Measurements from ENCODE around the gene RABL6. TPM values are rescaled to one million over a fixed set of nuclear protein-coding genes. Genes with fewer than 3 reads are reported as not detected.
A peak's percentile ranks its signal among the peaks of the same experiment; 100 is the strongest.
"Not testable (repeated sequence)": the region's sequence is repeated elsewhere in the genome, so short reads cannot be mapped to it uniquely, and the experiment has no call there.

The RABL6 gene
- total RNA-seq, 2 donors from 2014 or later: 69.8 to 72.8 TPM

GRCh38 chr9:136865041-136865767 is 57.5 kb downstream of the RABL6 start:
- H3K9me3 ChIP-seq: no peaks in the 10 kb centered on the region
- 34 to 40% methylated on average over 11 of the region's 11 CpGs for WGBS, 2 donors
- intact Hi-C loops (cut with DNase I): no loop called here

GRCh38 chr9:136865768-136866103 is 58.0 kb downstream of the RABL6 start:
- Histone ChIP-seq H3K27ac (peak overlapping the region; percentile 94 to 96 (median 94)), H3K4me3 (peak overlapping the region; percentile 93 to 100), H3K9me3 (no peaks in the 10 kb centered on the region), H3K4me1 (peaks cover 47% of the 10 kb centered on the region), H3K27me3 (no peaks in the 10 kb centered on the region), H3K36me3 (replicated peaks in 1 of 2; ENCODE audit: insufficient read depth in 1 of 2, low read depth in 2 of 2) (peaks cover 15 to 21% of the 10 kb centered on the region in 2 donors)
- TF ChIP-seq CTCF (IDR thresholded peaks at IDR 0.05) (no peak), POLR2A (IDR thresholded peaks at IDR 0.05) (no peak)
- intact Hi-C loops (cut with DNase I): no loop called here
- peak; percentile 9 for ATAC-seq
- WGBS, 2 donors: 1 to 5% methylated on average over 4 to 11 of the region's 20 CpGs
- peak in 3 of 4 donors; percentile 53 to 62 (median 59) for DNase-seq

More at GRCh38 chr9:136865041-136865767, 57.5 kb downstream of the RABL6 start:
- DNase-seq: peak in 2 of 4 donors; percentile 12 to 15
- TF ChIP-seq POLR2A (IDR thresholded peaks at IDR 0.05) (no peak), CTCF (IDR thresholded peaks at IDR 0.05) (no peak)
- peaks cover 52% of the 10 kb centered on the region for H3K4me1 ChIP-seq
- peaks cover 15 to 21% of the 10 kb centered on the region in 2 donors for H3K36me3 ChIP-seq (replicated peaks in 1 of 2; ENCODE audit: insufficient read depth in 1 of 2, low read depth in 2 of 2)
- no peak for ATAC-seq
- H3K4me3 ChIP-seq: peak overlapping the region; percentile 93 to 100
- H3K27ac ChIP-seq: peak overlapping the region; percentile 94 to 96 (median 94)
- no peaks in the 10 kb centered on the region for H3K27me3 ChIP-seq

- Histone ChIP-seq H3K36me3 (replicated peaks in 1 of 2; ENCODE audit: insufficient read depth in 1 of 2, low read depth in 2 of 2) (peaks cover 14% of the 10 kb centered on the region in 2 donors), H3K4me1 (peaks cover 36% of the 10 kb centered on the region), H3K27ac (peak overlapping the region in 2 of 4 donors; percentile 94 to 96)
- H3K27me3 ChIP-seq; H3K4me3 ChIP-seq; ATAC-seq; intact Hi-C loops (cut with DNase I); H3K9me3 ChIP-seq: not testable (repeated sequence)
- 81 to 87% methylated on average over 29 of the region's 29 CpGs for WGBS, 2 donors
- DNase-seq: peak in 1 of 4 donors; percentile 23
Measured at GRCh38 chr9:136866898-136867421, 59.2 kb downstream of the RABL6 start.

GRCh38 chr9:136867480-136867879 is 59.7 kb downstream of the RABL6 start:
- TF ChIP-seq CTCF (IDR thresholded peaks at IDR 0.05) (no peak), POLR2A (IDR thresholded peaks at IDR 0.05) (no peak)
- H3K4me3 ChIP-seq: no peak overlapping the region

GRCh38 chr9:136867917-136868316 is 60.2 kb downstream of the RABL6 start:
- WGBS, 2 donors: 98% methylated on average over 18 of the region's 18 CpGs
- DNase-seq (peak in 1 of 4 donors; percentile 10), ATAC-seq (no peak)
- intact Hi-C loops (cut with DNase I): no loop called here
- Histone ChIP-seq H3K27me3 (no peaks in the 10 kb centered on the region), H3K4me1 (peaks cover 31% of the 10 kb centered on the region), H3K36me3 (replicated peaks in 1 of 2; ENCODE audit: insufficient read depth in 1 of 2, low read depth in 2 of 2) (peaks cover 4% of the 10 kb centered on the region in 2 donors), H3K27ac (no peak overlapping the region), H3K4me3 (no peak overlapping the region), H3K9me3 (no peaks in the 10 kb centered on the region)
- TF ChIP-seq CTCF (IDR thresholded peaks at IDR 0.05) (no peak), POLR2A (IDR thresholded peaks at IDR 0.05) (no peak)

More at GRCh38 chr9:136867480-136867879, 59.7 kb downstream of the RABL6 start:
- 94 to 98% methylated on average over 18 of the region's 18 CpGs for WGBS, 2 donors
- peaks cover 35% of the 10 kb centered on the region for H3K4me1 ChIP-seq
- DNase-seq: peak in 1 of 4 donors; percentile 14
- intact Hi-C loops (cut with DNase I): no loop called here
- ATAC-seq: no peak
- no peaks in the 10 kb centered on the region for H3K9me3 ChIP-seq
- no peaks in the 10 kb centered on the region for H3K27me3 ChIP-seq
- H3K27ac ChIP-seq: no peak overlapping the region
- H3K36me3 ChIP-seq (replicated peaks in 1 of 2; ENCODE audit: insufficient read depth in 1 of 2, low read depth in 2 of 2): peaks cover 8 to 9% of the 10 kb centered on the region in 2 donors

Measured in body of pancreas (tissue), 4 donors.